Testis (tissue), 2 donors: ENCODE results near the gene OR2AE1.
"Not testable (repeated sequence)": the region's sequence is repeated elsewhere in the genome, so short reads cannot be mapped to it uniquely, and the experiment has no call there.

Experiments used
- POLR2A ChIP-seq: fragments of 450-650 bp; IDR thresholded peaks from one replicate; pipeline ENCODE4 v1.6.1; 2017; ENCODE audit warnings: antibody characterized with exemption, mild to moderate bottlenecking, moderate library complexity
- TF ChIP-seq, protein P1 (sequence below), 3 experiments: fragments of 450-650 bp in 2 of 3; fragments of 200-600 bp in 1 of 3; sonication (generic) in 1 of 3; IDR thresholded peaks; one replicate each; pipeline ENCODE4 v1.5.1; 2016 to 2019; ENCODE audit warnings: antibody characterized with exemption in 3 of 3, mild to moderate bottlenecking in 2 of 3, moderate library complexity in 1 of 3

DNA sequence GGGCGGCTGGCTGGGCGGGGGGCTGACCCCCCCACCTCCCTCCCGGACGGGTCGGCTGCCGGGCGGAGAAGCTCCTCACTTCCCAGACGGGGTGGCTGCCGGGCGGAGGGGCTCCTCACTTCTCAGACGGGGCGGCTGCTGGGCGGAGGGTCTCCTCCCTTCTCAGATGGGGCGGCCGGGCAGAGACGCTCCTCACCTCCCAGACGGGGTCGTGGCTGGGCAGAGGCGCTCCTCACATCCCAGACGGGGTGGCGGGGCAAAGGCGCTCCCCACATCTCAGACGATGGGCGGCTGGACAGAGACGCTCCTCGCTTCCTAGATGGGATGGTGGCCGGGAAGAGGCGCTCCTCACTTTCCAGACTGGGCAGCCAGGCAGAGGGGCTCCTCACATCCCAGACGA, 11.5 kb upstream of the OR2AE1 start:
- TF ChIP-seq, protein P1, sequence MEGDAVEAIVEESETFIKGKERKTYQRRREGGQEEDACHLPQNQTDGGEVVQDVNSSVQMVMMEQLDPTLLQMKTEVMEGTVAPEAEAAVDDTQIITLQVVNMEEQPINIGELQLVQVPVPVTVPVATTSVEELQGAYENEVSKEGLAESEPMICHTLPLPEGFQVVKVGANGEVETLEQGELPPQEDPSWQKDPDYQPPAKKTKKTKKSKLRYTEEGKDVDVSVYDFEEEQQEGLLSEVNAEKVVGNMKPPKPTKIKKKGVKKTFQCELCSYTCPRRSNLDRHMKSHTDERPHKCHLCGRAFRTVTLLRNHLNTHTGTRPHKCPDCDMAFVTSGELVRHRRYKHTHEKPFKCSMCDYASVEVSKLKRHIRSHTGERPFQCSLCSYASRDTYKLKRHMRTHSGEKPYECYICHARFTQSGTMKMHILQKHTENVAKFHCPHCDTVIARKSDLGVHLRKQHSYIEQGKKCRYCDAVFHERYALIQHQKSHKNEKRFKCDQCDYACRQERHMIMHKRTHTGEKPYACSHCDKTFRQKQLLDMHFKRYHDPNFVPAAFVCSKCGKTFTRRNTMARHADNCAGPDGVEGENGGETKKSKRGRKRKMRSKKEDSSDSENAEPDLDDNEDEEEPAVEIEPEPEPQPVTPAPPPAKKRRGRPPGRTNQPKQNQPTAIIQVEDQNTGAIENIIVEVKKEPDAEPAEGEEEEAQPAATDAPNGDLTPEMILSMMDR (IDR thresholded peaks at IDR 0.05) = not testable (repeated sequence)
- TF ChIP-seq POLR2A = not testable (repeated sequence)
